ENCODE data around the gene CCDC69. TPM values are rescaled to one million over a fixed set of nuclear protein-coding genes. Genes with fewer than 3 reads are reported as not detected.

The CCDC69 gene
- total and polyA plus RNA-seq, 10 of the 15 experiments (the other 5 are each of a cell fraction or from before 2014, with no cell fraction given): 13.5 to 106 (median 70.1) TPM

DNA sequence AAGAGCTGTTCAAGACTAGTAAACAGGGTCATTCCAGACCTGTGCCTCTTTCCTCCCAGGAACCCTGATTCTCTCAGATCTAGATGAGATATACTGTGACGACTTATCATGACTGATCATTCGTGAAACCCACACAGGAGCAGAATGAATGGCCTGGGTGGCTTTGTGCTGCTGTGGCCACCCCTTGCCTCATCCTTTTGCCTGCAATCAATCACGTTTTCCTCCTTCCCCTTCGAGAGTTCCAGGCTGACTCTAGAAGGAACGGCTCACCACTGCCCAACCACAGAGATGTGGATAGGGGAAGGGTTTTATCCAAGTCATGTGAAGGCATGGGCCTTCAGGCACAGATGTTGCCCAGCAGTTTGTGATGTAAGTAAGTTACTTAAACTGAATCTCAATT is 72.1 kb downstream of the CCDC69 start (continued):
- TF ChIP-seq, protein P1, sequence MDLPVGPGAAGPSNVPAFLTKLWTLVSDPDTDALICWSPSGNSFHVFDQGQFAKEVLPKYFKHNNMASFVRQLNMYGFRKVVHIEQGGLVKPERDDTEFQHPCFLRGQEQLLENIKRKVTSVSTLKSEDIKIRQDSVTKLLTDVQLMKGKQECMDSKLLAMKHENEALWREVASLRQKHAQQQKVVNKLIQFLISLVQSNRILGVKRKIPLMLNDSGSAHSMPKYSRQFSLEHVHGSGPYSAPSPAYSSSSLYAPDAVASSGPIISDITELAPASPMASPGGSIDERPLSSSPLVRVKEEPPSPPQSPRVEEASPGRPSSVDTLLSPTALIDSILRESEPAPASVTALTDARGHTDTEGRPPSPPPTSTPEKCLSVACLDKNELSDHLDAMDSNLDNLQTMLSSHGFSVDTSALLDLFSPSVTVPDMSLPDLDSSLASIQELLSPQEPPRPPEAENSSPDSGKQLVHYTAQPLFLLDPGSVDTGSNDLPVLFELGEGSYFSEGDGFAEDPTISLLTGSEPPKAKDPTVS (IDR thresholded peaks at IDR 0.05; ENCODE audit: low read depth, low read length): no peak
- TF ChIP-seq ZNF207 (IDR thresholded peaks at IDR 0.05; ENCODE audit: borderline replicate concordance): no peak
- peak; percentile 100 for TF ChIP-seq EED (IDR thresholded peaks at IDR 0.05; ENCODE audit: low read depth)
- 0 out of 2 replicates have a peak, but pooled peaks have one; percentile 31 for TF ChIP-seq MEF2A (IDR thresholded peaks at IDR 0.05; ENCODE audit: insufficient read depth, low read depth, low read length)
- TF ChIP-seq IRF4 (IDR thresholded peaks at IDR 0.05; ENCODE audit: low read depth, low read length): peak; percentile 74
- peak; percentile 54; the same call in 1 of the 2 replicates for TF ChIP-seq ATF7 (IDR thresholded peaks at IDR 0.05; ENCODE audit: low read depth)
- TF ChIP-seq EP300 (IDR thresholded peaks at IDR 0.05; ENCODE audit: borderline replicate concordance in 1 of 2, control insufficient read depth in 1 of 2, low read depth in 2 of 2, low read length in 2 of 2): peak; percentile 58 to 68; a peak in 3 of 4 replicates
- TF ChIP-seq POLR2AphosphoS5 (IDR thresholded peaks at IDR 0.05; ENCODE audit: low read length): 0 out of 2 replicates have a peak, but pooled peaks have one; percentile 35
- no peak for TF ChIP-seq STAT1 (conservative IDR thresholded peaks at IDR 0.05)
- TF ChIP-seq BHLHE40 (IDR thresholded peaks at IDR 0.05; ENCODE audit: borderline replicate concordance in 1 of 2, low read depth in 2 of 2, low read length in 1 of 2): peak; percentile 89 to 92

DNA sequence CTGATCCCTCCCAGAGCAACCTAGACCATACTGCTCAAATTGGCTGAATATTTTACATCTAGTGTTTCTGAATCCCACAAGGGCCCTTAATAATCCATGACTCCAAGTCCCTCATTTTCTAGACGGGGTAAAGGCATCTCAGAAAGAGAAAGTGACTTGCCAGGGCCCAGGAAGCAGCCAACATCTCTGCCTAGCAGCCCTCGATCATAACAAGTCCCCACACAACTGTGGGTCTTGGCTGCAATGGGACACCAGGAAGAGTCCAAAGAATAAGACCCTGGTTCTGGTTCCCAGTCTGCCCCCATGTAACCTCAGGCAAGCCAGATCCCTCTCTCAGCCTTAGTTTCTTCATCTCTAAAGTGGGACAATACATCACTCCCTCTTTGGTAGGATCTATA is 72.6 kb downstream of the CCDC69 start:
- H4K20me1 ChIP-seq (ENCODE audit: control insufficient read depth, insufficient read depth): no peaks in the 10 kb centered on the region
- WGBS (ENCODE audit: insufficient coverage, insufficient replicate concordance, low lambda C conversion rate, missing lambda C conversion rate): 0% methylated on average over 2 of the region's 2 CpGs
- no peak for TF ChIP-seq TCF3 (IDR thresholded peaks at IDR 0.05; ENCODE audit: borderline replicate concordance, insufficient read depth, low read depth, low read length)
- TF ChIP-seq TCF7 (IDR thresholded peaks at IDR 0.05; ENCODE audit: borderline replicate concordance): no peak
- in situ Hi-C loops (cut with MboI): no loop called here
- H3K9me3 ChIP-seq (replicated peaks; ENCODE audit: control insufficient read depth, insufficient read depth, low read length): no peaks in the 10 kb centered on the region
- no TSS peak for BruUV-seq (replicated peaks)
- DNase-seq (ENCODE audit: low read depth, low spot score): no peak
- H3K4me2 ChIP-seq (ENCODE audit: control insufficient read depth, insufficient read depth): peak overlapping the region; percentile 95
- peaks cover 56% of the 10 kb centered on the region for H3K4me1 ChIP-seq (ENCODE audit: control insufficient read depth, insufficient read depth, low read length)
- H3K36me3 ChIP-seq (ENCODE audit: control insufficient read depth in 2 of 2, insufficient read depth in 2 of 2, low read length in 1 of 2): peaks cover 9 to 21% of the 10 kb centered on the region in 2 experiments
- CTCF ChIA-PET: interaction anchor here (0.6 to 40.1 kb wide), 8 partner anchors 14 to 152 kb away, joined by 3 to 1107 read pairs (median 10); no protein-coding TSS in a partner anchor
- POLR2A ChIA-PET: interaction anchor here (0.9 to 8.9 kb wide), 10 partner anchors 8 to 70 kb away, joined by 3 to 152 read pairs (median 4); partner anchors contain the start of gene TNIP1
- RAD21 ChIA-PET (ENCODE audit: unreplicated experiment): interaction anchor here (0.9 to 10.8 kb wide), 11 partner anchors 9 to 101 kb away, joined by 3 to 222 read pairs (median 11); partner anchors contain the start of genes CCDC69 and GM2A
- H3K9ac ChIP-seq (ENCODE audit: control insufficient read depth, insufficient read depth, low read length): peak overlapping the region; percentile 64
- SMC1A ChIA-PET (ENCODE audit: uncharacterized antibody, unreplicated experiment): interaction anchor here (0.7 to 35.3 kb wide), 8 partner anchors 5 to 101 kb away, joined by 3 to 1132 read pairs (median 4); partner anchors contain the start of genes ANXA6, GM2A and TNIP1
- intact Hi-C loops (cut with micrococcal nuclease; ENCODE audit: unreplicated experiment): loop anchor here (1.0 to 10.0 kb wide), 4 partner anchors 10 to 1346 kb away; partner anchors contain the start of genes CD74 and G3BP1
- ATAC-seq: no peak
- H3K4me3 ChIP-seq: peak overlapping the region; percentile 57
- H3K27ac ChIP-seq (ENCODE audit: control insufficient read depth, insufficient read depth): peak overlapping the region; percentile 89
- H3K27me3 ChIP-seq (replicated peaks in 1 of 2; ENCODE audit: control insufficient read depth in 2 of 2, insufficient read depth in 2 of 2, low read length in 1 of 2): no peaks in the 10 kb centered on the region
- H3K79me2 ChIP-seq (ENCODE audit: control insufficient read depth, insufficient read depth, low read length): peaks cover 99% of the 10 kb centered on the region
- H2AFZ ChIP-seq (ENCODE audit: control insufficient read depth, low read depth, low read length): no peak overlapping the region
- FAIRE-seq: no peak

Data from GM12878 (cell line).